Measurements from ENCODE around the gene SPACA4. TPM values are rescaled to one million over a fixed set of nuclear protein-coding genes. Genes with fewer than 3 reads are reported as not detected.
A peak's percentile ranks its signal among the peaks of the same experiment; 100 is the strongest.

The SPACA4 gene
- total RNA-seq, 1 experiment from 2014 or later = not detected

DNA sequence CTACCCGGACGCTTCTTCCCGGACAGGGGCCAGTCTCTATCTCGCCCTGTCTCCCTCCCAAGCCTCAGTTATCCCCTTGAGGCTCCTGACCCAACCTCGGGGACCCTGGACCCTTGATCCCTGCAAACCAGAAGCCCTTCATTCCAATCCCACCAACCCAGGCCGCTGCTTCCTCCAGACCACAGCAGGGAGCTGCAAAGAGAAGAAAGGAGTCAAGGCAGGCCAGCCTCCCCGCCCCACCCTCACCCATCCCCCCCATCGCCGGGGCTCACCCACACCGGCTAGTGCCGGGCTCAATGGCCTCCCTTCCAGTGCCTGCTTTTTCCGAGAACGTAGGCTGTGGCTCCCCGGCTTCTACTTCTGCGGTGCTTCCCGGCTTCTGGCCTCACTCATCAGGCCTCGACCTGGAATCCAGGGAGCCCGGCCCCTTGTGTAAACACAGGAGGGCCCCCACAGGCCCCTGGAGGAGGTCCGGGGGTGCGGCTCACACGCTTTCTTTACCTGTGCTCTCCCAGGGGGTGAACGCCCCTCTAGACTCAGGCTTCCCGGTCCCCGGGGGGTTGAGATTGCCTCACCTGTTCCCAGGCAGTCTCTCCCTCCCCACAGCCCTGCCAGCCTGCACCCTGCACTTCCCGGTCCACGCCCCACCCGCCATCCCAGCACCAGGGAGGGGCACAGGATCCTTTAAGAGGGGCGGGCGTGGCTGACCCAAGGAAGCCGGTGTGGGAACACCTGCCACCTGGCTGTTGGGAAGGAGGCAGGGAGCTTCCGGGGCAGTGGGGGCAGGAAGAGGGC, 8.1 kb downstream of the SPACA4 start, which contains the start of gene FAM83E:
Gene FAM83E (minus strand): TSS at position 641 of the 795 bp plus-strand sequence. CDS start 1,704 bp downstream, outside the sequence.
- Histone ChIP-seq H3K27me3 (ENCODE audit: low read length) (no peaks in the 10 kb centered on the region), H3K9me3 (ENCODE audit: low read length) (no peaks in the 10 kb centered on the region), H3K4me2 (ENCODE audit: low read depth, low read length, poor library complexity, severe bottlenecking) (no peak within 1 kb of the TSS), H3K9me2 (replicated peaks; ENCODE audit: insufficient read depth, low read length) (no peaks in the 10 kb centered on the region), H4K20me1 (ENCODE audit: insufficient read depth, low read depth, low read length) (peaks cover 25% of the 10 kb centered on the region), H3K36me3 (ENCODE audit: insufficient read depth, low read length) (peaks cover 37% of the 10 kb centered on the region), H2AFZ (ENCODE audit: low read length) (no peak within 1 kb of the TSS), H3K4me1 (ENCODE audit: low read length) (peaks cover 18% of the 10 kb centered on the region), H3K9ac (ENCODE audit: low read length) (no peak within 1 kb of the TSS), H3K4me3 (ENCODE audit: low read length) (no peak within 1 kb of the TSS), H3K79me2 (ENCODE audit: low read length) (peaks cover 28% of the 10 kb centered on the region), H3K27ac (ENCODE audit: low read length) (no peak within 1 kb of the TSS)
- peak; percentile 70 for DNase-seq

DNA sequence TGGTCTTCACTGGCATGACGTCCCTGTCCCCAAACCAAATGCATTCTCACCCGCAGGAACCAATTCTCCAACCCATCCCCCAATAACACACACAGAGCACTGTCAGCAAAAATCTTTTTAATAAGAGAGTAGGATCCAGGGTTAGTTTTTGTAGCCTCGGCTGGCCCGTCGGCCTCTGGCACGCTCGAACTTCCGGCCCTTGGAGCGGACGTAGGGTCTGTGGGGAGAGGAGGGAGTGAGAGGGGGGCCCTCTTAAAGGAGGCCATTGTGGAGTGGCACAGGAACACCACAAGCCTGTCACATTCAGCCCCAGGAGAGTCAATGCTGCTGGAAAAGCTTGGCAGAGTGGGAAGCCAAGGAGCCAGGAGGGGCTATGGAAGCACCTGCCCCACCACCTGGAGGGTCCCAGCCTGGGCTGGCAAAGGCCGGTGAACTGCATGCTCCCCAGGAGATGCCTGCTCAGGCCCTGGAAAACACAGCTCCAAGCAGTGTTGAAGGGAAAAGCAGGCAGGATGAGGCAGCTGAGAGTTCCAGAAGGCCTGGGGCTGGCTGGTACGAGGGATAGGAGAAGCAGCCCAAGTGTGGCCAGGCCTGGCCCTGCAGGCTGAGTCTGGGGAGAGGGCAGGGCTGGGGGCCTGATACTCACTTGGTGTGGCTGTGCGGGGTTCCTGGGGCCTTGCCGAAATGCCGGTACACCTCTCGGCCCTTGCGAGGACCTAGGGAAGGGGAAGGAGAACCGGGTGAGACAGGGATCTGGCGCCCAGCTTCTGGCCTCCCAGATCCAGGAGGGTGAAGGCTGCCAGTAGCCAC, 8.9 kb downstream of the SPACA4 start:
- Histone ChIP-seq H3K9me3 (ENCODE audit: low read length) (no peaks in the 10 kb centered on the region), H3K9ac (ENCODE audit: low read length) (no peak overlapping the region), H4K20me1 (ENCODE audit: insufficient read depth, low read depth, low read length) (peaks cover 25% of the 10 kb centered on the region), H3K4me2 (ENCODE audit: low read depth, low read length, poor library complexity, severe bottlenecking) (no peak overlapping the region), H3K4me1 (ENCODE audit: low read length) (peaks cover 24% of the 10 kb centered on the region), H3K4me3 (ENCODE audit: low read length) (no peak overlapping the region), H3K36me3 (ENCODE audit: insufficient read depth, low read length) (peaks cover 37% of the 10 kb centered on the region), H3K27me3 (ENCODE audit: low read length) (no peaks in the 10 kb centered on the region), H3K79me2 (ENCODE audit: low read length) (peaks cover 36% of the 10 kb centered on the region), H2AFZ (ENCODE audit: low read length) (no peak overlapping the region), H3K9me2 (replicated peaks; ENCODE audit: insufficient read depth, low read length) (no peaks in the 10 kb centered on the region), H3K27ac (ENCODE audit: low read length) (no peak overlapping the region)
- DNase-seq = no peak

- no peak for DNase-seq
- no peak overlapping the region for H3K27ac ChIP-seq (ENCODE audit: low read length)
- H2AFZ ChIP-seq (ENCODE audit: low read length) = no peak overlapping the region
- H3K27me3 ChIP-seq (ENCODE audit: low read length) = no peaks in the 10 kb centered on the region
- peaks cover 25% of the 10 kb centered on the region for H3K4me1 ChIP-seq (ENCODE audit: low read length)
- H3K9ac ChIP-seq (ENCODE audit: low read length) = no peak overlapping the region
- H3K36me3 ChIP-seq (ENCODE audit: insufficient read depth, low read length) = peaks cover 37% of the 10 kb centered on the region
- H4K20me1 ChIP-seq (ENCODE audit: insufficient read depth, low read depth, low read length) = peaks cover 25% of the 10 kb centered on the region
- no peak overlapping the region for H3K4me3 ChIP-seq (ENCODE audit: low read length)
- peaks cover 39% of the 10 kb centered on the region for H3K79me2 ChIP-seq (ENCODE audit: low read length)
- no peaks in the 10 kb centered on the region for H3K9me2 ChIP-seq (replicated peaks; ENCODE audit: insufficient read depth, low read length)
- no peak overlapping the region for H3K4me2 ChIP-seq (ENCODE audit: low read depth, low read length, poor library complexity, severe bottlenecking)
- H3K9me3 ChIP-seq (ENCODE audit: low read length) = no peaks in the 10 kb centered on the region
Measured at GRCh38 chr19:48616041-48616436, 9.5 kb downstream of the SPACA4 start.

DNA sequence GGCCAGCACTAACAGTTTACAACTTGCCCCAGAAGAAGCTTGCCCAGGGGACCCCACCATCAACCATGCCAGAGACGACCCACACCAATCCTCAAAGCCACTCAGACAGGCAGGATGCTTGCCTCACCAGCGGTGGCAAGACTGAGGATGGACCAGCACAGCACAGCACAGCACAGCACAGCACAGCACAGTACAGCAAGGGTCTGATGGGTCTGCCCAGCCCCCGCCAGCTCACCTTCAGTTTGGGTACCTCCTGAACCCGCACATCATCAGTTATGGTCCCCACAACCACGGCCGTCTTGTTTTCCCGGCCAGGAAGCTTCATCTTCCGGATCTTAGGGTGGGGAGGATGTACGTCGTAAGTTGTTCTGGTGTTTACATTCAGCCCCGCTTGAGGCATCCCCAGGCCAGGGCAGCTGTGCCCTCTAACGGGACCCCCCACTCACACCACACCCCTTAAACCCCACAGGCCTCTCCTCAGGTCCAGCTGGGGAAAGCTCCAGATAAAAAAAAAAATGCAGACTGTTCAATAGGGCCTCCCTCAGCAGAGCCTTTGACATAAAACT, 10.0 kb downstream of the SPACA4 start:
- Histone ChIP-seq H3K79me2 (ENCODE audit: low read length) (peaks cover 39% of the 10 kb centered on the region), H3K27me3 (ENCODE audit: low read length) (no peaks in the 10 kb centered on the region), H3K4me1 (ENCODE audit: low read length) (peaks cover 29% of the 10 kb centered on the region), H3K9me3 (ENCODE audit: low read length) (no peaks in the 10 kb centered on the region), H3K36me3 (ENCODE audit: insufficient read depth, low read length) (peaks cover 37% of the 10 kb centered on the region), H3K4me2 (ENCODE audit: low read depth, low read length, poor library complexity, severe bottlenecking) (peak overlapping the region; percentile 95), H3K9ac (ENCODE audit: low read length) (no peak overlapping the region; the same call in 1 of the 2 replicates), H2AFZ (ENCODE audit: low read length) (no peak overlapping the region), H4K20me1 (ENCODE audit: insufficient read depth, low read depth, low read length) (peaks cover 25% of the 10 kb centered on the region), H3K9me2 (replicated peaks; ENCODE audit: insufficient read depth, low read length) (no peaks in the 10 kb centered on the region), H3K27ac (ENCODE audit: low read length) (no peak overlapping the region), H3K4me3 (ENCODE audit: low read length) (no peak overlapping the region)
- no peak for DNase-seq

- Histone ChIP-seq H3K9me3 (ENCODE audit: low read length) (no peaks in the 10 kb centered on the region), H3K9me2 (replicated peaks; ENCODE audit: insufficient read depth, low read length) (no peaks in the 10 kb centered on the region), H2AFZ (ENCODE audit: low read length) (no peak overlapping the region), H3K27ac (ENCODE audit: low read length) (peak overlapping the region; percentile 88; the same call in 1 of the 2 replicates), H3K4me3 (ENCODE audit: low read length) (peak overlapping the region; percentile 93), H4K20me1 (ENCODE audit: insufficient read depth, low read depth, low read length) (peaks cover 25% of the 10 kb centered on the region), H3K4me1 (ENCODE audit: low read length) (peaks cover 32% of the 10 kb centered on the region), H3K79me2 (ENCODE audit: low read length) (peaks cover 39% of the 10 kb centered on the region), H3K9ac (ENCODE audit: low read length) (peak overlapping the region; percentile 98), H3K36me3 (ENCODE audit: insufficient read depth, low read length) (peaks cover 37% of the 10 kb centered on the region), H3K4me2 (ENCODE audit: low read depth, low read length, poor library complexity, severe bottlenecking) (peak overlapping the region; percentile 95), H3K27me3 (ENCODE audit: low read length) (no peaks in the 10 kb centered on the region)
- no peak for DNase-seq
Measured at GRCh38 chr19:48617146-48617937, 10.8 kb downstream of the SPACA4 start.

- Histone ChIP-seq H3K79me2 (ENCODE audit: low read length) (peaks cover 39% of the 10 kb centered on the region), H2AFZ (ENCODE audit: low read length) (no peak overlapping the region), H3K27me3 (ENCODE audit: low read length) (no peaks in the 10 kb centered on the region), H3K9ac (ENCODE audit: low read length) (peak overlapping the region; percentile 98), H4K20me1 (ENCODE audit: insufficient read depth, low read depth, low read length) (peaks cover 25% of the 10 kb centered on the region), H3K9me3 (ENCODE audit: low read length) (no peaks in the 10 kb centered on the region), H3K36me3 (ENCODE audit: insufficient read depth, low read length) (peaks cover 37% of the 10 kb centered on the region), H3K4me2 (ENCODE audit: low read depth, low read length, poor library complexity, severe bottlenecking) (peak overlapping the region; percentile 95), H3K4me3 (ENCODE audit: low read length) (peak overlapping the region; percentile 93), H3K9me2 (replicated peaks; ENCODE audit: insufficient read depth, low read length) (no peaks in the 10 kb centered on the region), H3K27ac (ENCODE audit: low read length) (peak overlapping the region; percentile 88), H3K4me1 (ENCODE audit: low read length) (peaks cover 37% of the 10 kb centered on the region)
- DNase-seq = no peak
Measured at GRCh38 chr19:48618278-48618915, 11.9 kb downstream of the SPACA4 start.

DNA sequence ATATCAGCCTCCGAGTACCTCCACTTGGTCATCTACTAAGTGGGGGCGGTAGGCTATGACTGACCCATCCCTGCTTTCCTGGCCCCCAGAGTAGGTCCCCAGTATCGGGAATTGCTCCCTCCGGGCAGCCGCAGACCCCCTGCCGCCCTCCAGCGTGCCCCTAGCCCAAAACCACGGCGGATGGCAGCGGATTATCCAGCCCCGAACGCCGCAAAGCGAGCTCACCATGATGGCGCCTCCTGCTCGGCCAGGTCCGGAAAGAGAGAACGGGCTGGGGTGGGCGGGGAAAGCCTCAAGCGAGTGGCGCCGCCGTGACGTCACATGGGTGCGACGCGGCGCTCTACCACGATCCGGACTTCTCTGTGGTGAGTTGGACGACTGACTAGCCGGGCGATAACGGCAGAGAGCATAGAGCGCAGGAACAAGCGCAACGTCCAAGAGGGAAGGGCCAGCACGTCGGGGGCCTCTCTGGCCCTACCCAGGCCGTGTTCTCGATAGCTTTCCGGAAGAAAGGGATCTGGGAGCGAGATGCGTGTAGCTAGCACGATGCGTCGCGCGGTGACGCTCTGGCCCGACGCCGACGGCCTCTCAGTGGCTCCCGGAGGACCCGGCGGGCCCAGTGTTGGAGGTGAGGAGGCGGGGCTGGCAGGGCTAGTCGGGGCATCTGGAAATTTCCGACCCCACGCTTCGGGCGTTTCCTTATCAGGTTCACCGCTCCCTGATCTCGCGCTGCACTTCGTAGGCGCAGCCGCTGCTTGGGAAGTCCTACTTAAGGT, 12.6 kb downstream of the SPACA4 start, which contains the start of the genes RPL18 and SPHK2:
Gene RPL18 (minus strand): TSS at position 263 of the 776 bp plus-strand sequence. CDS start 35 bp downstream, at position 228.
Gene SPHK2 (plus strand): TSS at position 591 of the 776 bp plus-strand sequence. CDS start 1,009 bp downstream, outside the sequence.
- peaks cover 25% of the 10 kb centered on the region for H4K20me1 ChIP-seq (ENCODE audit: insufficient read depth, low read depth, low read length)
- no peaks in the 10 kb centered on the region for H3K9me2 ChIP-seq (replicated peaks; ENCODE audit: insufficient read depth, low read length)
- H3K4me3 ChIP-seq (ENCODE audit: low read length) = peak within 1 kb of the TSS; percentile 93
- peak within 1 kb of the TSS; percentile 88 for H3K27ac ChIP-seq (ENCODE audit: low read length)
- peaks cover 42% of the 10 kb centered on the region for H3K4me1 ChIP-seq (ENCODE audit: low read length)
- no peaks in the 10 kb centered on the region for H3K9me3 ChIP-seq (ENCODE audit: low read length)
- H3K27me3 ChIP-seq (ENCODE audit: low read length) = no peaks in the 10 kb centered on the region
- peak; percentile 99 for DNase-seq
- H3K9ac ChIP-seq (ENCODE audit: low read length) = peak within 1 kb of the TSS; percentile 98
- no peak within 1 kb of the TSS for H2AFZ ChIP-seq (ENCODE audit: low read length)
- peak within 1 kb of the TSS; percentile 95 for H3K4me2 ChIP-seq (ENCODE audit: low read depth, low read length, poor library complexity, severe bottlenecking)
- H3K36me3 ChIP-seq (ENCODE audit: insufficient read depth, low read length) = peaks cover 37% of the 10 kb centered on the region
- H3K79me2 ChIP-seq (ENCODE audit: low read length) = peaks cover 39% of the 10 kb centered on the region

All from Karpas-422 (cell line).